Testis (tissue), 2 donors: ENCODE results near the gene FAM50B.

ENCODE experiments used
- POLR2A ChIP-seq: fragments of 450-650 bp; IDR thresholded peaks from one replicate; pipeline ENCODE4 v1.6.1; 2017; ENCODE audit warnings: antibody characterized with exemption, mild to moderate bottlenecking, moderate library complexity
- TF ChIP-seq, protein P1 (sequence below), 3 experiments: fragments of 450-650 bp in 2 of 3; fragments of 200-600 bp in 1 of 3; sonication (generic) in 1 of 3; IDR thresholded peaks; one replicate each; pipeline ENCODE4 v1.5.1; 2016 to 2019; ENCODE audit warnings: antibody characterized with exemption in 3 of 3, mild to moderate bottlenecking in 2 of 3, moderate library complexity in 1 of 3

- TF ChIP-seq POLR2A, result no peak
- TF ChIP-seq, protein P1, sequence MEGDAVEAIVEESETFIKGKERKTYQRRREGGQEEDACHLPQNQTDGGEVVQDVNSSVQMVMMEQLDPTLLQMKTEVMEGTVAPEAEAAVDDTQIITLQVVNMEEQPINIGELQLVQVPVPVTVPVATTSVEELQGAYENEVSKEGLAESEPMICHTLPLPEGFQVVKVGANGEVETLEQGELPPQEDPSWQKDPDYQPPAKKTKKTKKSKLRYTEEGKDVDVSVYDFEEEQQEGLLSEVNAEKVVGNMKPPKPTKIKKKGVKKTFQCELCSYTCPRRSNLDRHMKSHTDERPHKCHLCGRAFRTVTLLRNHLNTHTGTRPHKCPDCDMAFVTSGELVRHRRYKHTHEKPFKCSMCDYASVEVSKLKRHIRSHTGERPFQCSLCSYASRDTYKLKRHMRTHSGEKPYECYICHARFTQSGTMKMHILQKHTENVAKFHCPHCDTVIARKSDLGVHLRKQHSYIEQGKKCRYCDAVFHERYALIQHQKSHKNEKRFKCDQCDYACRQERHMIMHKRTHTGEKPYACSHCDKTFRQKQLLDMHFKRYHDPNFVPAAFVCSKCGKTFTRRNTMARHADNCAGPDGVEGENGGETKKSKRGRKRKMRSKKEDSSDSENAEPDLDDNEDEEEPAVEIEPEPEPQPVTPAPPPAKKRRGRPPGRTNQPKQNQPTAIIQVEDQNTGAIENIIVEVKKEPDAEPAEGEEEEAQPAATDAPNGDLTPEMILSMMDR (IDR thresholded peaks at IDR 0.05), result no peak
These were observed 36.3 kb downstream of the FAM50B start for GRCh38 chr6:3885262-3886036.
